HCT116 (cell line): ENCODE data around the gene PEF1. TPM values are rescaled to one million over a fixed set of nuclear protein-coding genes. Genes with fewer than 3 reads are reported as not detected.

Experiments used
- ATAC-seq: fragments of 200-7000 bp; cut with Tn5 transposase; 2 replicates; pipeline ENCODE4 v1.9.1; 2020; ENCODE audit warnings: mild to moderate bottlenecking, moderate library complexity
- BruUV-seq: library from RNA; stranded (reverse); fragments of 400-500 nt; replicated peaks from 2 replicates; lab custom pipeline; 2021; lab: Mats Ljungman, UMichigan
- CTCF ChIA-PET: fragments of 300-600 bp; sonication (Branson Sonifier 250); formaldehyde crosslinking; loops from one replicate; lab custom pipeline; 2021; ENCODE audit warnings: antibody characterized with exemption; lab: Charles Lee
- POLR2A ChIA-PET: fragments of 300-600, 350-600 bp; sonication (Branson Sonifier 250); formaldehyde crosslinking; loops from one replicate; lab custom pipeline; 2021; ENCODE audit warnings: antibody characterized with exemption; lab: Charles Lee
- RAD21 ChIA-PET, 2 experiments: fragments of 300-600 bp; sonication (Branson Sonifier 250); formaldehyde crosslinking; loops; one replicate each; lab custom pipeline; 2023; ENCODE audit warnings: low total read pairs in 2 of 2; ENCODE audit not compliant: uncharacterized antibody in 2 of 2, unreplicated experiment in 2 of 2, low non-redundant PET in 1 of 2; lab: Charles Lee
- DNase-seq: peaks from one replicate; pipeline ENCODE4 v3.0.0-alpha.2; 2010; ENCODE audit warnings: low read depth, low spot score
- H2AFZ ChIP-seq: fragments of 200-600 bp; shearing (Covaris generic), sonication (generic); 2 replicates; pipeline ENCODE4 v1.6.1; 2017; ENCODE audit warnings: low read depth, mixed run types, mixed read lengths, antibody characterized with exemption, low read length; ENCODE audit not compliant: poor library complexity, severe bottlenecking
- H3K27ac ChIP-seq: 2 replicates; pipeline ENCODE4 v1.5.1; 2012; ENCODE audit warnings: low read depth, low read length
- H3K27me3 ChIP-seq: fragments of 200-600 bp; sonication (generic); 2 replicates; pipeline ENCODE4 v1.6.1; 2016; ENCODE audit warnings: mixed run types, low read length, mixed read lengths; ENCODE audit not compliant: insufficient read depth
- H3K36me3 ChIP-seq, 2 experiments: fragments of 200-500 bp in 1 of 2; fragments of 200-600 bp in 1 of 2; sonication (Bioruptor generic) in 1 of 2; sonication (generic) in 1 of 2; 2 replicates each; pipeline versions ENCODE4 v1.5.1 to v1.6.1; 2014 to 2016; ENCODE audit warnings: low read length in 2 of 2, inconsistent platforms in 1 of 2, mixed read lengths in 1 of 2, mixed run types in 1 of 2; ENCODE audit not compliant: insufficient read depth in 2 of 2, control insufficient read depth in 1 of 2
- H3K4me1 ChIP-seq, 2 experiments: fragments of 200-600 bp in 1 of 2; sonication (generic) in 1 of 2; 2 replicates each; pipeline versions ENCODE4 v1.5.1 to v1.6.1; 2012 to 2017; ENCODE audit warnings: low read length in 2 of 2, inconsistent platforms in 1 of 2, mild to moderate bottlenecking in 1 of 2, mixed read lengths in 1 of 2, mixed run types in 1 of 2, moderate library complexity in 1 of 2; ENCODE audit not compliant: insufficient read depth in 2 of 2, control insufficient read depth in 1 of 2
- H3K4me2 ChIP-seq: fragments of 200-600 bp; sonication (generic); 2 replicates; pipeline ENCODE4 v1.6.1; 2017; ENCODE audit warnings: mixed run types, low read length, mixed read lengths
- H3K4me3 ChIP-seq, 2 experiments: fragments of 200-600 bp in 1 of 2; sonication (generic) in 1 of 2; replicated peaks in 1 of 2; 2 replicates each; pipeline ENCODE4 v1.5.1; 2011 to 2016; ENCODE audit warnings: low read length in 2 of 2, control low read depth in 1 of 2, low read depth in 1 of 2, mild to moderate bottlenecking in 1 of 2, mixed read lengths in 1 of 2, mixed run types in 1 of 2
- H3K79me2 ChIP-seq: fragments of 200-600 bp; sonication (generic); 2 replicates; pipeline ENCODE4 v1.6.1; 2017; ENCODE audit warnings: mild to moderate bottlenecking, mixed run types, low read length, moderate library complexity, mixed read lengths; ENCODE audit not compliant: insufficient read depth
- H3K9ac ChIP-seq: fragments of 200-600 bp; sonication (generic); 2 replicates; pipeline ENCODE4 v1.6.1; 2016; ENCODE audit warnings: low read length, mixed read lengths
- H3K9me2 ChIP-seq: fragments of 200-600 bp; sonication (generic), shearing (Covaris generic); 2 replicates; pipeline ENCODE4 v1.6.1; 2017; ENCODE audit warnings: mixed run types, mild to moderate bottlenecking, moderate library complexity; ENCODE audit not compliant: insufficient read depth
- H3K9me3 ChIP-seq, 2 experiments: fragments of 200-500 bp in 1 of 2; fragments of 200-600 bp in 1 of 2; sonication (Bioruptor generic) in 1 of 2; sonication (generic) in 1 of 2; 2 replicates each; pipeline ENCODE4 v1.6.1; 2014 to 2017; ENCODE audit warnings: low read length in 2 of 2, mixed read lengths in 2 of 2, inconsistent platforms in 1 of 2, low read depth in 1 of 2, mild to moderate bottlenecking in 1 of 2, mixed run types in 1 of 2, moderate library complexity in 1 of 2; ENCODE audit not compliant: control insufficient read depth in 1 of 2, insufficient read depth in 1 of 2
- H4K20me1 ChIP-seq: fragments of 200-600 bp; sonication (generic), shearing (Covaris generic); 2 replicates; pipeline ENCODE4 v1.6.1; 2017; ENCODE audit warnings: mixed run types, mild to moderate bottlenecking, moderate library complexity; ENCODE audit not compliant: insufficient read depth
- EGR1 ChIP-seq: IDR thresholded peaks from 2 replicates; pipeline ENCODE4 v1.6.1; 2012; ENCODE audit warnings: low read depth
- EZH2phosphoT487 ChIP-seq: fragments of 200-600 bp; IDR thresholded peaks from 2 replicates; pipeline ENCODE4 v1.6.1; 2018; ENCODE audit warnings: antibody characterized with exemption, borderline replicate concordance
- FOSL1 ChIP-seq: IDR thresholded peaks from 2 replicates; pipeline ENCODE4 v1.6.1; 2012; ENCODE audit warnings: low read depth
- JUND ChIP-seq: IDR thresholded peaks from 2 replicates; pipeline ENCODE4 v1.6.1; 2012
- POLR2AphosphoS5 ChIP-seq: IDR thresholded peaks from 2 replicates; pipeline ENCODE4 v1.6.1; 2011; ENCODE audit warnings: mild to moderate bottlenecking, low read depth, low read length, moderate library complexity
- RAD21 ChIP-seq: IDR thresholded peaks from 2 replicates; pipeline ENCODE4 v1.6.1; 2012; ENCODE audit warnings: low read depth, mild to moderate bottlenecking
- YY1 ChIP-seq: IDR thresholded peaks from 2 replicates; pipeline ENCODE4 v1.6.1; 2011; ENCODE audit warnings: low read length, low read depth, moderate library complexity, mild to moderate bottlenecking; ENCODE audit not compliant: insufficient replicate concordance; ENCODE audit errors: extremely low read depth
- ZFX ChIP-seq: fragments of 450-650 bp; IDR thresholded peaks from 2 replicates; pipeline ENCODE4 v1.6.1; 2017
- ZNF274 ChIP-seq: fragments of 200-500 bp; sonication (Bioruptor generic); IDR thresholded peaks from 2 replicates; pipeline ENCODE4 v1.6.1; 2014; ENCODE audit warnings: mild to moderate bottlenecking, low read depth, low read length, inconsistent platforms
- intact Hi-C: fragments of 100-400 bp; cut with micrococcal nuclease; formaldehyde crosslinking; loops from 2 replicates; pipeline ENCODE4 v1.10.0; 2022
- total RNA-seq: library from RNA; stranded (reverse); gene quantifications from one replicate; pipeline ENCODE4 v1.2.1, GENCODE V29; 2021; ENCODE audit not compliant: unreplicated experiment
- TF ChIP-seq, protein P1 (sequence below): IDR thresholded peaks from 2 replicates; pipeline ENCODE4 v1.6.1; 2011; ENCODE audit warnings: mild to moderate bottlenecking, low read length, moderate library complexity; ENCODE audit not compliant: insufficient replicate concordance; ENCODE audit errors: extremely low read depth
- TF ChIP-seq, protein P2 (sequence below): IDR thresholded peaks from 2 replicates; pipeline ENCODE4 v1.6.1; 2012
- TF ChIP-seq, protein P3 (sequence below), 3 experiments: fragments of 200-600 bp in 1 of 3; sonication (generic) in 1 of 3; IDR thresholded peaks in 2 of 3; conservative IDR thresholded peaks in 1 of 3; 2 replicates each; pipeline ENCODE4 v1.5.1; 2012 to 2017; ENCODE audit warnings: low read depth in 2 of 3, low read length in 2 of 3, antibody characterized with exemption in 1 of 3, borderline replicate concordance in 1 of 3, control low read depth in 1 of 3, mild to moderate bottlenecking in 1 of 3, mixed read lengths in 1 of 3, mixed run types in 1 of 3, moderate library complexity in 1 of 3; ENCODE audit not compliant: insufficient read depth in 1 of 3

The PEF1 gene
- total RNA-seq, 1 experiment from 2014 or later, result 37.6 TPM

DNA sequence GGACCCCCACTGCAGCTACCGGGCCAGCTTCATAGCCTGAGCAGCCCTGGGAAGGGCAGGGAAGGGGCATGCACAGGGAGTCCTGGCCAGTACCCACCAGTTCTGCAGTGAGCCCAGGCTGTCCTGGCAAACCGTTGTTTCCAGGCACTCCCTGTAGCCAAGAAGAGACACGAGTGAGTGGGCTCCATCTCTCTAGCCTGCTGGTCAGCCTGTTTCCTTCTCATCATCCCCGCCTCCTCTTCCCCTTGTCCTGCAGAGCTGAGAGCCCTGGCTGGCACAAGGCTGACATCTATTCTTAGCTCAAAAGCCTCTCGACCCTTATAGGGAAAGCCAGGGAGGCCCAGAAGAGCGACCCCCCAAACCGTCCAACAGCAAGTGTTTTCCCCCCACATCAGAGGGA lies 30.5 kb upstream of the PEF1 start:
- no peaks in the 10 kb centered on the region for H3K9me2 ChIP-seq
- CTCF ChIA-PET, result interaction anchor here (0.7 to 1.6 kb wide), 2 partner anchors 114 to 792 kb away, joined by 3 to 5 read pairs; no protein-coding TSS in a partner anchor
- RAD21 ChIA-PET, result no interaction called here
- H3K36me3 ChIP-seq, result no peaks in the 10 kb centered on the region
- no peak overlapping the region for H3K9ac ChIP-seq
- H3K9me3 ChIP-seq, result no peaks in the 10 kb centered on the region
- H3K4me3 ChIP-seq, result no peak overlapping the region
- POLR2A ChIA-PET, result no interaction called here
- intact Hi-C loops, result no loop called here
- ATAC-seq (no peak), DNase-seq (no peak)
- TF ChIP-seq ZFX (no peak), EGR1 (no peak), FOSL1 (no peak), RAD21 (no peak)
- TF ChIP-seq, protein P1, sequence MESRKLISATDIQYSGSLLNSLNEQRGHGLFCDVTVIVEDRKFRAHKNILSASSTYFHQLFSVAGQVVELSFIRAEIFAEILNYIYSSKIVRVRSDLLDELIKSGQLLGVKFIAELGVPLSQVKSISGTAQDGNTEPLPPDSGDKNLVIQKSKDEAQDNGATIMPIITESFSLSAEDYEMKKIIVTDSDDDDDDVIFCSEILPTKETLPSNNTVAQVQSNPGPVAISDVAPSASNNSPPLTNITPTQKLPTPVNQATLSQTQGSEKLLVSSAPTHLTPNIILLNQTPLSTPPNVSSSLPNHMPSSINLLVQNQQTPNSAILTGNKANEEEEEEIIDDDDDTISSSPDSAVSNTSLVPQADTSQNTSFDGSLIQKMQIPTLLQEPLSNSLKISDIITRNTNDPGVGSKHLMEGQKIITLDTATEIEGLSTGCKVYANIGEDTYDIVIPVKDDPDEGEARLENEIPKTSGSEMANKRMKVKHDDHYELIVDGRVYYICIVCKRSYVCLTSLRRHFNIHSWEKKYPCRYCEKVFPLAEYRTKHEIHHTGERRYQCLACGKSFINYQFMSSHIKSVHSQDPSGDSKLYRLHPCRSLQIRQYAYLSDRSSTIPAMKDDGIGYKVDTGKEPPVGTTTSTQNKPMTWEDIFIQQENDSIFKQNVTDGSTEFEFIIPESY, result no peak
- H2AFZ ChIP-seq, result no peak overlapping the region
- peaks cover 7 to 8% of the 10 kb centered on the region in 2 experiments for H3K4me1 ChIP-seq
- H3K79me2 ChIP-seq, result no peaks in the 10 kb centered on the region
- no peak overlapping the region for H3K4me2 ChIP-seq
- no TSS peak for BruUV-seq
- H3K27me3 ChIP-seq, result no peaks in the 10 kb centered on the region
- no peak overlapping the region for H3K27ac ChIP-seq
- H4K20me1 ChIP-seq, result no peaks in the 10 kb centered on the region

DNA sequence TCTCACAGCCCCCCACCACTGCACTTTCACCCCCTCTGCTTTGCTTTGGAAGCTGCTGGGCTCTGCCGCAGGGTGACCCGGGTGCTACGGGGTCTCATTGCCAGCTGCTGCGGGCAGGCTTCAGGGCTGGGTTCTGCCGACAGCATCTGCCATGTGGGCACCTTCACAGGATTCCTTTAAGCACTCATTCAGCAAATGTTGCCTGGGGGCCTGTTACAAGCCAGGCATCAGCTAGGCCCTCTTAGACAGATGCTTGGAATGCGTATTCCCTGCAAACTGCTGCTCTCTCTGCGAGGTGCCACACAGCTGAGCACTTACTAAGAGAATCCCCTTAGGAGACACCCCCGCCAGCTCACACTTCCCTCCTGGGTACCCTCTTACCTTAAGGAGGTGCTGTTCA lies 29.9 kb upstream of the PEF1 start:
- ATAC-seq, result no peak
- TF ChIP-seq ZFX (no peak), ZNF274 (no peak), JUND (no peak), POLR2AphosphoS5 (no peak), EZH2phosphoT487 (no peak), YY1 (no peak)
- TF ChIP-seq, protein P2, sequence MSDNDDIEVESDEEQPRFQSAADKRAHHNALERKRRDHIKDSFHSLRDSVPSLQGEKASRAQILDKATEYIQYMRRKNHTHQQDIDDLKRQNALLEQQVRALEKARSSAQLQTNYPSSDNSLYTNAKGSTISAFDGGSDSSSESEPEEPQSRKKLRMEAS, result no peak
- TF ChIP-seq, protein P3, sequence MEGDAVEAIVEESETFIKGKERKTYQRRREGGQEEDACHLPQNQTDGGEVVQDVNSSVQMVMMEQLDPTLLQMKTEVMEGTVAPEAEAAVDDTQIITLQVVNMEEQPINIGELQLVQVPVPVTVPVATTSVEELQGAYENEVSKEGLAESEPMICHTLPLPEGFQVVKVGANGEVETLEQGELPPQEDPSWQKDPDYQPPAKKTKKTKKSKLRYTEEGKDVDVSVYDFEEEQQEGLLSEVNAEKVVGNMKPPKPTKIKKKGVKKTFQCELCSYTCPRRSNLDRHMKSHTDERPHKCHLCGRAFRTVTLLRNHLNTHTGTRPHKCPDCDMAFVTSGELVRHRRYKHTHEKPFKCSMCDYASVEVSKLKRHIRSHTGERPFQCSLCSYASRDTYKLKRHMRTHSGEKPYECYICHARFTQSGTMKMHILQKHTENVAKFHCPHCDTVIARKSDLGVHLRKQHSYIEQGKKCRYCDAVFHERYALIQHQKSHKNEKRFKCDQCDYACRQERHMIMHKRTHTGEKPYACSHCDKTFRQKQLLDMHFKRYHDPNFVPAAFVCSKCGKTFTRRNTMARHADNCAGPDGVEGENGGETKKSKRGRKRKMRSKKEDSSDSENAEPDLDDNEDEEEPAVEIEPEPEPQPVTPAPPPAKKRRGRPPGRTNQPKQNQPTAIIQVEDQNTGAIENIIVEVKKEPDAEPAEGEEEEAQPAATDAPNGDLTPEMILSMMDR (IDR thresholded peaks at IDR 0.05 in 2 of 3, conservative IDR thresholded peaks at IDR 0.05 in 1 of 3; ENCODE audit: borderline replicate concordance in 1 of 3, insufficient read depth in 1 of 3, low read depth in 2 of 3, low read length in 2 of 3), result no peak
- no peak overlapping the region for H3K9ac ChIP-seq
- H3K27me3 ChIP-seq, result no peaks in the 10 kb centered on the region
- intact Hi-C loops, result no loop called here
- no peak overlapping the region for H3K4me3 ChIP-seq
- DNase-seq, result no peak
- H3K27ac ChIP-seq, result no peak overlapping the region; the same call in 1 of the 2 replicates
- H4K20me1 ChIP-seq, result no peaks in the 10 kb centered on the region
- no peaks in the 10 kb centered on the region for H3K9me2 ChIP-seq
- H3K9me3 ChIP-seq, result no peaks in the 10 kb centered on the region
- BruUV-seq, result no TSS peak
- POLR2A ChIA-PET, result no interaction called here
- H3K4me2 ChIP-seq, result no peak overlapping the region
- CTCF ChIA-PET, result interaction anchor here (1.6 kb wide), 1 partner anchor 114 kb away, joined by 5 read pairs; no protein-coding TSS in a partner anchor
- no peaks in the 10 kb centered on the region for H3K36me3 ChIP-seq
- peaks cover 11 to 13% of the 10 kb centered on the region in 2 experiments for H3K4me1 ChIP-seq
- H3K79me2 ChIP-seq, result no peaks in the 10 kb centered on the region
- RAD21 ChIA-PET, result no interaction called here
- H2AFZ ChIP-seq, result no peak overlapping the region
